Measurements from ENCODE around the gene EMC10.

DNA sequence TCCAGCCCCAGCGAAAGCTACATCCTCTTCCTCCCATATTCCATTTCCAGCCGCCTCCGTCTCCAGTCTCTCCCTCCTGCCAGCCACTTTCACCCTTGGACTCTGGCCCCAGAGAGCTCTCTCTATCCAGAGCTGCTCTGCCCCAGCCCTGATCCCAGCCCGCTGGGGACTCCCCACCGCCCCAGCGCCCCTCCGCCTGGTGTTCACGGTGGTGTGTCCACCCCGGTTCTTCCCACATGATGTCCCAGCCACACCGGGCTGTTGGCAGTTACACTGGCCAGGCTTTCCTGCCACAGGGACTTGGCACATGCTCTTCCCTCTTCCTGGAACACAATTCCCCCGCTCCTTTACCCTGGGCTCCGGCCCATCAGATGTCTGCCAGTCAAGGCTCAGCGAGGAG lies 11.3 kb upstream of the EMC10 start:
- TF ChIP-seq ZNF274 (IDR thresholded peaks at IDR 0.05; ENCODE audit: low read depth, low read length) (no peak), YY1 (IDR thresholded peaks at IDR 0.05; ENCODE audit: insufficient read depth, insufficient read length) (no peak)
